ENCODE results near the gene IFRD2. TPM values are rescaled to one million over a fixed set of nuclear protein-coding genes. Genes with fewer than 3 reads are reported as not detected.

The IFRD2 gene
- total and polyA plus RNA-seq, 2 of the 13 experiments (the other 11 are each of a cell fraction or from before 2014, with no cell fraction given), result 32.8 to 96.1 TPM

DNA sequence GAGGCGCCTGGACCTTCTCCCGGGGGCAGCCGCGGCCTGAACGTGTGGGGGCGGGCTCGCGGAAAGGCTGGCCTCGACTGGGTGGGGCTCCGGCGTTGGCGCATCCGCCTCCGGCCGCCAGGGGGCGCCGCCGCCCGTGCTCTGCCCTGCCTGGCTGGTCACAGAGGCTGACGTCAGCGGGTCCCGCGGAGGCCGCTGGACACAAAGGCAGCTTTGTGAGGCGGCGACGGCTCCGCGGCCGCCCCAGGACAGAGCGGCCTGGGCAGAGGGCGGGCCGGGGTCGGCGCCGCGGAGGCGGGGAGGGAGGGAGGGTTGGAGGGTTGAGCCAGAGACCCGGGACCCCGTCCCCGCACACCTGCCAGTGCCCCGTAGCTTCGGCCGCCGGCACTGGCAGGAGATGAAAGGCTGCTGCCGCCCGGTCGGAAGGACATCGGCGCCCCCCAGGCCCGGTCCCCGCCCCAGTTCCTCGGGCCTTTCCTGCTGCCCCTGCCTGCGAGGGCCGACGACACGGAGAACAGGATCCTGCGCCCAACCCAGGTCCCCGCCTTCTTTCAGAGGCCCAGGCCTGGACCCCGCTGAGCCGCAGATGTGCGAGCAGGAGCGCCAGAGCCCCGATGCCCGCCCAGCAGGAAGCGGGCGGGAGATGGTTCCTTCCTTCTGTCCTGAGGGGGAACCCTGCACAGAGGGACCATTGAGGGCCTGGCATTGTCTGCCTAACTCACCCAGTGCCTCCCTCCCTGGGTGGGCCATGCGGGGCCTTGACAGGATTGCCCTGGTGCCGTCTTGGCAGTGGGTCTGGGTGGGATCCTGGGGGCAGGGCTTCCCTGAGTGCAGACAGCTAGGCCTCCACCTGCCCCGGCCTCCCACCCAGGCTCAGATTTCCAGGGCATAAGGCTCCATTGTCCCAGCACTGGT, 31.9 kb downstream of the IFRD2 start (continued):
- TF ChIP-seq ZNF567 (CRISPR knock-in tag; IDR thresholded peaks at IDR 0.05; ENCODE audit: borderline replicate concordance) (peak; percentile 96), RARG (CRISPR knock-in tag; IDR thresholded peaks at IDR 0.05; ENCODE audit: low read depth) (no peak), TOE1 (CRISPR knock-in tag; IDR thresholded peaks at IDR 0.05) (peak; percentile 70; the same call in 1 of the 2 replicates), POLR2AphosphoS2 (IDR thresholded peaks at IDR 0.05; ENCODE audit: low read depth, low read length) (no peak), NKX3-1 (CRISPR knock-in tag; IDR thresholded peaks at IDR 0.05) (0 out of 2 replicates have a peak, but pooled peaks have one; percentile 2), MLLT10 (CRISPR knock-in tag; IDR thresholded peaks at IDR 0.05) (no peak), ZNF546 (CRISPR knock-in tag; conservative IDR thresholded peaks at IDR 0.05) (peak; percentile 92), ELF3 (CRISPR knock-in tag; IDR thresholded peaks at IDR 0.05) (peak; percentile 60), XBP1 (CRISPR knock-in tag; IDR thresholded peaks at IDR 0.05) (no peak), ZNF446 (CRISPR knock-in tag; IDR thresholded peaks at IDR 0.05) (no peak)
- TF ChIP-seq, protein P1, sequence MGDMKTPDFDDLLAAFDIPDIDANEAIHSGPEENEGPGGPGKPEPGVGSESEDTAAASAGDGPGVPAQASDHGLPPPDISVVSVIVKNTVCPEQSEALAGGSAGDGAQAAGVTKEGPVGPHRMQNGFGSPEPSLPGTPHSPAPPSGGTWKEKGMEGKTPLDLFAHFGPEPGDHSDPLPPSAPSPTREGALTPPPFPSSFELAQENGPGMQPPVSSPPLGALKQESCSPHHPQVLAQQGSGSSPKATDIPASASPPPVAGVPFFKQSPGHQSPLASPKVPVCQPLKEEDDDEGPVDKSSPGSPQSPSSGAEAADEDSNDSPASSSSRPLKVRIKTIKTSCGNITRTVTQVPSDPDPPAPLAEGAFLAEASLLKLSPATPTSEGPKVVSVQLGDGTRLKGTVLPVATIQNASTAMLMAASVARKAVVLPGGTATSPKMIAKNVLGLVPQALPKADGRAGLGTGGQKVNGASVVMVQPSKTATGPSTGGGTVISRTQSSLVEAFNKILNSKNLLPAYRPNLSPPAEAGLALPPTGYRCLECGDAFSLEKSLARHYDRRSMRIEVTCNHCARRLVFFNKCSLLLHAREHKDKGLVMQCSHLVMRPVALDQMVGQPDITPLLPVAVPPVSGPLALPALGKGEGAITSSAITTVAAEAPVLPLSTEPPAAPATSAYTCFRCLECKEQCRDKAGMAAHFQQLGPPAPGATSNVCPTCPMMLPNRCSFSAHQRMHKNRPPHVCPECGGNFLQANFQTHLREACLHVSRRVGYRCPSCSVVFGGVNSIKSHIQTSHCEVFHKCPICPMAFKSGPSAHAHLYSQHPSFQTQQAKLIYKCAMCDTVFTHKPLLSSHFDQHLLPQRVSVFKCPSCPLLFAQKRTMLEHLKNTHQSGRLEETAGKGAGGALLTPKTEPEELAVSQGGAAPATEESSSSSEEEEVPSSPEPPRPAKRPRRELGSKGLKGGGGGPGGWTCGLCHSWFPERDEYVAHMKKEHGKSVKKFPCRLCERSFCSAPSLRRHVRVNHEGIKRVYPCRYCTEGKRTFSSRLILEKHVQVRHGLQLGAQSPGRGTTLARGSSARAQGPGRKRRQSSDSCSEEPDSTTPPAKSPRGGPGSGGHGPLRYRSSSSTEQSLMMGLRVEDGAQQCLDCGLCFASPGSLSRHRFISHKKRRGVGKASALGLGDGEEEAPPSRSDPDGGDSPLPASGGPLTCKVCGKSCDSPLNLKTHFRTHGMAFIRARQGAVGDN (CRISPR knock-in tag; IDR thresholded peaks at IDR 0.05), result peak; percentile 93
- TF ChIP-seq, protein P2, sequence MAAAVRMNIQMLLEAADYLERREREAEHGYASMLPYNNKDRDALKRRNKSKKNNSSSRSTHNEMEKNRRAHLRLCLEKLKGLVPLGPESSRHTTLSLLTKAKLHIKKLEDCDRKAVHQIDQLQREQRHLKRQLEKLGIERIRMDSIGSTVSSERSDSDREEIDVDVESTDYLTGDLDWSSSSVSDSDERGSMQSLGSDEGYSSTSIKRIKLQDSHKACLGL (CRISPR knock-in tag; IDR thresholded peaks at IDR 0.05), result 0 out of 2 replicates have a peak, but pooled peaks have one; percentile 20
- TF ChIP-seq, protein P3, sequence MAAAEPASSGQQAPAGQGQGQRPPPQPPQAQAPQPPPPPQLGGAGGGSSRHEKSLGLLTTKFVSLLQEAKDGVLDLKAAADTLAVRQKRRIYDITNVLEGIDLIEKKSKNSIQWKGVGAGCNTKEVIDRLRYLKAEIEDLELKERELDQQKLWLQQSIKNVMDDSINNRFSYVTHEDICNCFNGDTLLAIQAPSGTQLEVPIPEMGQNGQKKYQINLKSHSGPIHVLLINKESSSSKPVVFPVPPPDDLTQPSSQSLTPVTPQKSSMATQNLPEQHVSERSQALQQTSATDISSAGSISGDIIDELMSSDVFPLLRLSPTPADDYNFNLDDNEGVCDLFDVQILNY (CRISPR knock-in tag; conservative IDR thresholded peaks at IDR 0.05), result no peak
- TF ChIP-seq, protein P4, sequence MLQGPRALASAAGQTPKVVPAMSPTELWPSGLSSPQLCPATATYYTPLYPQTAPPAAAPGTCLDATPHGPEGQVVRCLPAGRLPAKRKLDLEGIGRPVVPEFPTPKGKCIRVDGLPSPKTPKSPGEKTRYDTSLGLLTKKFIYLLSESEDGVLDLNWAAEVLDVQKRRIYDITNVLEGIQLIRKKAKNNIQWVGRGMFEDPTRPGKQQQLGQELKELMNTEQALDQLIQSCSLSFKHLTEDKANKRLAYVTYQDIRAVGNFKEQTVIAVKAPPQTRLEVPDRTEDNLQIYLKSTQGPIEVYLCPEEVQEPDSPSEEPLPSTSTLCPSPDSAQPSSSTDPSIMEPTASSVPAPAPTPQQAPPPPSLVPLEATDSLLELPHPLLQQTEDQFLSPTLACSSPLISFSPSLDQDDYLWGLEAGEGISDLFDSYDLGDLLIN (CRISPR knock-in tag; IDR thresholded peaks at IDR 0.05; ENCODE audit: borderline replicate concordance), result 0 out of 2 replicates have a peak, but pooled peaks have one; percentile 23
- TF ChIP-seq, protein P5, sequence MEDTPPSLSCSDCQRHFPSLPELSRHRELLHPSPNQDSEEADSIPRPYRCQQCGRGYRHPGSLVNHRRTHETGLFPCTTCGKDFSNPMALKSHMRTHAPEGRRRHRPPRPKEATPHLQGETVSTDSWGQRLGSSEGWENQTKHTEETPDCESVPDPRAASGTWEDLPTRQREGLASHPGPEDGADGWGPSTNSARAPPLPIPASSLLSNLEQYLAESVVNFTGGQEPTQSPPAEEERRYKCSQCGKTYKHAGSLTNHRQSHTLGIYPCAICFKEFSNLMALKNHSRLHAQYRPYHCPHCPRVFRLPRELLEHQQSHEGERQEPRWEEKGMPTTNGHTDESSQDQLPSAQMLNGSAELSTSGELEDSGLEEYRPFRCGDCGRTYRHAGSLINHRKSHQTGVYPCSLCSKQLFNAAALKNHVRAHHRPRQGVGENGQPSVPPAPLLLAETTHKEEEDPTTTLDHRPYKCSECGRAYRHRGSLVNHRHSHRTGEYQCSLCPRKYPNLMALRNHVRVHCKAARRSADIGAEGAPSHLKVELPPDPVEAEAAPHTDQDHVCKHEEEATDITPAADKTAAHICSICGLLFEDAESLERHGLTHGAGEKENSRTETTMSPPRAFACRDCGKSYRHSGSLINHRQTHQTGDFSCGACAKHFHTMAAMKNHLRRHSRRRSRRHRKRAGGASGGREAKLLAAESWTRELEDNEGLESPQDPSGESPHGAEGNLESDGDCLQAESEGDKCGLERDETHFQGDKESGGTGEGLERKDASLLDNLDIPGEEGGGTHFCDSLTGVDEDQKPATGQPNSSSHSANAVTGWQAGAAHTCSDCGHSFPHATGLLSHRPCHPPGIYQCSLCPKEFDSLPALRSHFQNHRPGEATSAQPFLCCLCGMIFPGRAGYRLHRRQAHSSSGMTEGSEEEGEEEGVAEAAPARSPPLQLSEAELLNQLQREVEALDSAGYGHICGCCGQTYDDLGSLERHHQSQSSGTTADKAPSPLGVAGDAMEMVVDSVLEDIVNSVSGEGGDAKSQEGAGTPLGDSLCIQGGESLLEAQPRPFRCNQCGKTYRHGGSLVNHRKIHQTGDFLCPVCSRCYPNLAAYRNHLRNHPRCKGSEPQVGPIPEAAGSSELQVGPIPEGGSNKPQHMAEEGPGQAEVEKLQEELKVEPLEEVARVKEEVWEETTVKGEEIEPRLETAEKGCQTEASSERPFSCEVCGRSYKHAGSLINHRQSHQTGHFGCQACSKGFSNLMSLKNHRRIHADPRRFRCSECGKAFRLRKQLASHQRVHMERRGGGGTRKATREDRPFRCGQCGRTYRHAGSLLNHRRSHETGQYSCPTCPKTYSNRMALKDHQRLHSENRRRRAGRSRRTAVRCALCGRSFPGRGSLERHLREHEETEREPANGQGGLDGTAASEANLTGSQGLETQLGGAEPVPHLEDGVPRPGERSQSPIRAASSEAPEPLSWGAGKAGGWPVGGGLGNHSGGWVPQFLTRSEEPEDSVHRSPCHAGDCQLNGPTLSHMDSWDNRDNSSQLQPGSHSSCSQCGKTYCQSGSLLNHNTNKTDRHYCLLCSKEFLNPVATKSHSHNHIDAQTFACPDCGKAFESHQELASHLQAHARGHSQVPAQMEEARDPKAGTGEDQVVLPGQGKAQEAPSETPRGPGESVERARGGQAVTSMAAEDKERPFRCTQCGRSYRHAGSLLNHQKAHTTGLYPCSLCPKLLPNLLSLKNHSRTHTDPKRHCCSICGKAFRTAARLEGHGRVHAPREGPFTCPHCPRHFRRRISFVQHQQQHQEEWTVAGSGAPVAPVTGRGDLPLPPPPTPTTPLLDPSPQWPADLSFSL (CRISPR knock-in tag; IDR thresholded peaks at IDR 0.05), result 0 out of 2 replicates have a peak, but pooled peaks have one; percentile 15

Data from HepG2 (cell line).